ENCODE results near the gene LUZP1.

- TF ChIP-seq CTCF (conservative IDR thresholded peaks at IDR 0.05; ENCODE audit: low read depth in 2 of 2) (no peak), POLR2AphosphoS5 (IDR thresholded peaks at IDR 0.05; ENCODE audit: low read depth) (no peak), REST (IDR thresholded peaks at IDR 0.05; ENCODE audit: unreplicated experiment) (no peak), EZH2phosphoT487 (IDR thresholded peaks at IDR 0.05; ENCODE audit: unreplicated experiment) (no peak), EZH2 (IDR thresholded peaks at IDR 0.05; ENCODE audit: low read depth, unreplicated experiment) (no peak), CREB1 (CRISPR knock-in tag; IDR thresholded peaks at IDR 0.05; ENCODE audit: low read depth) (no peak), JUNB (IDR thresholded peaks at IDR 0.05; ENCODE audit: unreplicated experiment) (no peak)
Measured at GRCh38 chr1:23092447-23092846, 76.2 kb downstream of the LUZP1 start.

Data from GM23338 (cell line).